ENCODE data around the gene RECK.
"Not testable (repeated sequence)": the region's sequence is repeated elsewhere in the genome, so short reads cannot be mapped to it uniquely, and the experiment has no call there.

Gene RECK

GRCh38 chr9:36110434-36110833, 73.7 kb downstream of the RECK start:
- no peak for DNase-seq (ENCODE audit: low read depth in 2 of 2)

GRCh38 chr9:36112516-36112915, 75.8 kb downstream of the RECK start:
- no peak for DNase-seq (ENCODE audit: low read depth in 2 of 2)

GRCh38 chr9:36113999-36114398, 77.3 kb downstream of the RECK start:
- DNase-seq (ENCODE audit: low read depth in 2 of 2): no peak

GRCh38 chr9:36116593-36116992, 79.9 kb downstream of the RECK start:
- no peak for DNase-seq (ENCODE audit: low read depth in 2 of 2)

GRCh38 chr9:36118201-36118600, 81.5 kb downstream of the RECK start:
- DNase-seq (ENCODE audit: low read depth in 2 of 2): no peak

DNA sequence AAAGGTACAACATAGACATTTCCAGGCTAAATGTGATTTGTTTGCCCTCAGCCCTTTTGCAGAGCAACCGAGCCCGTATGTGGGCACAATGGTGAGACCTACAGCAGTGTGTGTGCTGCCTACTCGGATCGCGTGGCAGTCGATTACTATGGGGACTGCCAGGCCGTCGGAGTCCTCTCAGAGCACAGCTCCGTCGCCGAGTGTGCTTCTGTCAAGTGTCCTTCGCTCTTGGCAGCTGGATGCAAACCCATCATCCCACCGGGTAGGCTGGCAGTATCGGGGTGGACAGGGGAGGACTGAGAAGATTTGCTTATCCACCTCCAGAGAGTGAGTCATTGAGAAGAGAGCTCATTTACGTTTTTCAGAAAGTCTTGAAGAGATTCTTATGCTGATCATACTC, 82.0 kb downstream of the RECK start:
- DNase-seq (ENCODE audit: low read depth in 2 of 2): no peak

DNA sequence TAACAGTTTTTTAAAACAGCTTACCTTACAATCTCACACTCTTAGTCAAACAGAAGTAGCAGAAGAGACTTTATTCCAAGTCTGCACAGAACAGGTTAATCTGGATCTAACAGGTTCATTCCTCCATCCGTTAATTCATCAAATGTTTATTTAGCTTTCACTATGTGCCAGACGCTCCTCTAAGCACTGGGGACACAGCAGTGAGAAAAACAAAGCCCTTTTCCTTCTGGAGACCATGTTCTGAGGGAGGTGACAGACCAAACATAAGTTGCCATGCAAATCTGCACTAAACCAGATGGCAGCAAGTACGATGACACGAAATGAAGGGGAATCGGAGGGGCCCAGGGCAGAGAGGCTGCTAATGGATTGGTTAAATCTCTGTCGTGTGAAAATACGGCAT, 82.8 kb downstream of the RECK start:
- no peak for DNase-seq (ENCODE audit: low read depth in 2 of 2)

DNA sequence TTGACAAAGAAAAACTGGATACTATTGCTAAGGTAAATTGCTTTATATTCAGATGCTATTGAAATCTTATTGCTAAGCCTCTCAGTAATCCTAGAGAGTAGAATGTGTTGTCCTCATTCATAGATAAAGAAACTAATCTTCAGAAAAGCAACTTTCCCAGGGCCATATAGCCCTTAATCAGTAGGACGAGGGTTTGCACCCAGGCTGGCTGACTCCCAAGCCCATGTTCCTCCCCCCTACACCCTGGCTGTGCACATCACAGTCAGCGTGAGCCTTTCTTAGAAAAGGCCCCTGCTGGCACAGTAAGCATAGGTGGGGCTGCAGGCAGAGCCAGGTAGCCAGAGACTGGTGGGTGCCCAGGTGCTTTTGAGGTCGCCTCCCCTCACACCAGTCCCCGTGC, 84.0 kb downstream of the RECK start:
- DNase-seq (ENCODE audit: low read depth in 2 of 2): no peak

DNA sequence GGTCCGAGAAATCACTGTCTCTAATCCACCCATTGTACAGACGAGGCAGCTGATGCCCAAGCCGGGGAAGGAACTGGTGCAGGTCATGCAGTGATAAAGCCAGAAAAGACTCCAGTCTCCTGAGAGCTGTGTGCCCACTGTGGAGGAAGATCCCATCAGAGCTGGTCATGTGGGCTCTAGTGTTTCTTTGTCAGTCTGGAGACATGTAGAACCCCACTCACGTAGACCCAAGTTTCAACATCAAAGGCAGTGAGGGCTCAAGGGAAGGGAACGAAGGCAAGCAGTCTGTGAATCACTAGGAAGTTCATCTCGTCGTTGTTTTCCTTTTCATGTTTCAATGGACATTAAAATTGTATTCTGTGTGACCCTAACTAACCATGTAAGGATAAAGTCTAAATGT, 85.3 kb downstream of the RECK start:
- DNase-seq (ENCODE audit: low read depth in 2 of 2): no peak

- DNase-seq (ENCODE audit: low read depth in 2 of 2): no peak
These were observed 86.8 kb downstream of the RECK start for GRCh38 chr9:36123515-36123914.

GRCh38 chr9:36125062-36125855, 88.5 kb downstream of the RECK start:
- no peak for DNase-seq (ENCODE audit: low read depth in 2 of 2)

GRCh38 chr9:36126016-36126730, 89.5 kb downstream of the RECK start:
- no peak for DNase-seq (ENCODE audit: low read depth in 2 of 2)

DNA sequence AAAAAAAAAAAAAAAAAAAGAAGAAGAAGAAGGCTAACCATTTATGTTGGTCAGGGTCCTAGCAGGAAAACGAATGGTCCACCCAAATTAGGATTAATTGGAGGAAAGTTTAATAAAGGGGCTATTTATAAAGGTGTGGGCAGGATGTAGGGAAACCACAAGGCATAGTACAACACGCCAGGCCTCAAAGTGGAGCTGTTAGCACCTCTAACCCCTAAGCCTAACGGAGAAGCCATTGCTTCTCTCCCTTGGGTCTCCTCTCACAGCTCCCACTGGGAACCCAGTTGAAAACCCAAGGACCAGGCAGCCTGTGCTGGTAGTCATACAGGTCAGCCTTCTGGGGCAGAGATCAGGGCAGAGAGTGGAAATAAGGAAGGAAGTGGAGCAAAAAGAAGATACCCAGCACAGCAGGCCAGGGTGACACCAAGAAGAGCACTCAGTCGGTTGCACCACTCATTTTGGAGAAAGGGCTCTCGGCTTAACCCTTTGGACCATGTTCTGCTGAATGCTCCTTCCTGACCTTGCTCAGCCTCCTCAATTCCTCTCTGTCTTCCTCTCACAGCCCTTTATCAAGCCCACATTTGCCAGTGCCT, 91.0 kb downstream of the RECK start:
- DNase-seq (ENCODE audit: low read depth in 2 of 2): no peak

DNA sequence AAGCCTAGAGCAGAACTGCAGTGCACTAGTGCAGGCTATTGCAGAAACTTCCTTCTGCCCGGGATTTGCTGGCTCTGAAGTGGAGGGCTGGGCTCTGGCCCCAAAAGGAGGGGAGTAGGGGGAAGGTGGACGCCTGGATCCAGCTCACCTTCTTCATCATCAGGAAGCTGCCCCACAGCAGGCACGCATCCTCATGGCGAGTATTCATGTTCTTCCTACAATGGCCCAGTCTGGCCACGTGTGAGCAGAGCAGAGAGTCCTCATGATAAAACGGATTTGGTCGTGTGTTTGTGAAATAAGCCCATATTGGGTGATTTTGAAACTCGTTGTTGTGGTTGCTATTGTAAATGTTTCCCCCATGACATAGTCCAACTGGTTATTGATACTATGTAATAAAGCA, 91.6 kb downstream of the RECK start:
- no peak for DNase-seq (ENCODE audit: low read depth in 2 of 2)

GRCh38 chr9:36129139-36129538, 92.4 kb downstream of the RECK start:
- DNase-seq (ENCODE audit: low read depth in 2 of 2): no peak

- not testable (repeated sequence) for DNase-seq (ENCODE audit: low read depth in 2 of 2)
These were observed 95.0 kb downstream of the RECK start for GRCh38 chr9:36131666-36132065.

DNA sequence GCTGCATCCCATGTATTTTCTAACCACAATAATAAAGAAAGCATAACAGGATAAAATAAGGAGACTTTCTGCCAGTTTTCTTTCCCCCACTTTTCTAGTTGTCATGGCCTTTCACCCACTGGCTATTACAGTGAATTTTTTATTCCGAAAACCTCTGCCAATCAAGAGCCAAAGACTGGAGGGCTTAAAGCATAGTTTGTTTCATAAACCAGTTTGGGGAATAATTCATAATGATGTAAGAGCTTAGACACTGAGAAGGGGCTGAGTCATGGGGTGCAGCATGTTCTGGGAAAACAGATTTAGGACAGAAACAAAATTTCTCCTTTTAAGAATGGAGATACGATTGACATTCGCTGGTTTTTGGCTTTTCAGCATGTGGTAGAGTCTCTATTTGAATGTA, 95.4 kb downstream of the RECK start:
- no peak for DNase-seq (ENCODE audit: low read depth in 2 of 2)

- DNase-seq (ENCODE audit: low read depth in 2 of 2): no peak
These were observed 98.2 kb downstream of the RECK start for GRCh38 chr9:36134761-36135505.

GRCh38 chr9:36135741-36136271, 99.1 kb downstream of the RECK start:
- DNase-seq (ENCODE audit: low read depth in 2 of 2): no peak

- DNase-seq (ENCODE audit: low read depth in 2 of 2): peak; percentile 36 to 63
These were observed 99.7 kb downstream of the RECK start, which contains the start of gene GLIPR2 for GRCh38 chr9:36136272-36136893. GLIPR2 (plus strand) TSS chr9:36136733; CDS start chr9:36136779, 46 bp downstream.

DNA sequence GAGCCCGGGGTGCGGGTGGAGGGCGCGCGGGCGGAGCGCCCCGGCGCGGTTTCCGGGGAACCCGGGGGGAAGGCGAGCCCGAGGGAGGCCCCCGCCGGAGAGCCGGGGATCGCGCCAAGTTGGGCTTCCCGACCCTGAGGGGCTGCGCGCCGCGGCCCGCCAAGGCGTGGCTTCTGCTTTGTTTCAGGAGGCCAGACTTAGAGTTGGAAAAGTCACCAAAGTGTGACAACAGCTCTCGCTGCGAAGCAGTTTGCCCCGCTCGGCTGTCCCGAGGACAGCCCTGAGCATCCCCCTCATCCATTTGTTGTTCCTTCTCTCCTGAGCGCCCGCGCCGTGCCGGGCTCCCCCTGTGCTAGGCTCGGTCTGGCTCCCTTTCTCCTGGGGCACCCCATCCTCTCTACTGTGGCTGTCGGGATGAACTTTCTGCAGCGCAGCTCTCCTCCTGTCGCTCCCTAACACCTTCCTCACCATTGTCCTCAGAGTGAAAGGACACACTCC, 100.2 kb downstream of the RECK start:
- DNase-seq (ENCODE audit: low read depth in 2 of 2): no peak

Data from activated CD8-positive, alpha-beta memory T cell treated with anti-CD3 and anti-CD28 coated beads for 4 hours (primary cell).